Activated CD4-positive, alpha-beta T cell treated with anti-CD3 and anti-CD28 coated beads for 36 hours (primary cell): ENCODE results near the gene PHF19. TPM values are rescaled to one million over a fixed set of nuclear protein-coding genes. Genes with fewer than 3 reads are reported as not detected.
A peak's percentile ranks its signal among the peaks of the same experiment; 100 is the strongest.

Experiments used
- ATAC-seq: fragments of 200-7000 bp; cut with Tn5 transposase; one replicate; pipeline ENCODE4 v1.10.0; 2021; ENCODE audit warnings: mild to moderate bottlenecking, moderate library complexity
- CTCF ChIA-PET: fragments of 350-600 bp; sonication (Branson Sonifier 250); formaldehyde crosslinking; loops from one replicate; lab custom pipeline; 2021; ENCODE audit warnings: antibody characterized with exemption; lab: Charles Lee
- POLR2A ChIA-PET: fragments of 350-600 bp; sonication (Branson Sonifier 250); formaldehyde crosslinking; loops from one replicate; lab custom pipeline; 2021; ENCODE audit warnings: antibody characterized with exemption, inconsistent platforms; lab: Charles Lee
- DNase-seq: peaks from one replicate; pipeline ENCODE4 v3.0.0-alpha.2; 2020
- H3K27ac Mint-ChIP-seq: one replicate; pipeline ENCODE4 v1.8.0; 2021; ENCODE audit warnings: mixed read lengths
- H3K27me3 Mint-ChIP-seq: one replicate; pipeline ENCODE4 v1.8.0; 2021; ENCODE audit warnings: mixed read lengths
- H3K36me3 Mint-ChIP-seq: one replicate; pipeline ENCODE4 v1.8.0; 2021; ENCODE audit warnings: low read depth, mixed read lengths
- H3K4me1 Mint-ChIP-seq: one replicate; pipeline ENCODE4 v1.8.0; 2021; ENCODE audit warnings: mixed read lengths
- H3K4me3 Mint-ChIP-seq: one replicate; pipeline ENCODE4 v1.8.0; 2021; ENCODE audit warnings: mild to moderate bottlenecking, moderate library complexity, mixed read lengths
- H3K9me3 Mint-ChIP-seq: one replicate; pipeline ENCODE4 v1.8.0; 2021; ENCODE audit warnings: low read depth, mixed read lengths
- intact Hi-C, 2 experiments: fragments of 100-400 bp; cut with DNase I in 1 of 2; cut with micrococcal nuclease in 1 of 2; formaldehyde crosslinking; loops; one replicate each; pipeline versions ENCODE4 v1.14.2 to v1.15.1; 2022 to 2024; cut with DNase I, micrococcal nuclease
- total RNA-seq, 2 experiments: library from RNA; stranded (reverse); gene quantifications; one replicate each; pipeline ENCODE4 v1.2.3, GENCODE V29; 2021

The PHF19 gene
- total RNA-seq, 2 experiments from 2014 or later = 168 to 169 TPM

DNA sequence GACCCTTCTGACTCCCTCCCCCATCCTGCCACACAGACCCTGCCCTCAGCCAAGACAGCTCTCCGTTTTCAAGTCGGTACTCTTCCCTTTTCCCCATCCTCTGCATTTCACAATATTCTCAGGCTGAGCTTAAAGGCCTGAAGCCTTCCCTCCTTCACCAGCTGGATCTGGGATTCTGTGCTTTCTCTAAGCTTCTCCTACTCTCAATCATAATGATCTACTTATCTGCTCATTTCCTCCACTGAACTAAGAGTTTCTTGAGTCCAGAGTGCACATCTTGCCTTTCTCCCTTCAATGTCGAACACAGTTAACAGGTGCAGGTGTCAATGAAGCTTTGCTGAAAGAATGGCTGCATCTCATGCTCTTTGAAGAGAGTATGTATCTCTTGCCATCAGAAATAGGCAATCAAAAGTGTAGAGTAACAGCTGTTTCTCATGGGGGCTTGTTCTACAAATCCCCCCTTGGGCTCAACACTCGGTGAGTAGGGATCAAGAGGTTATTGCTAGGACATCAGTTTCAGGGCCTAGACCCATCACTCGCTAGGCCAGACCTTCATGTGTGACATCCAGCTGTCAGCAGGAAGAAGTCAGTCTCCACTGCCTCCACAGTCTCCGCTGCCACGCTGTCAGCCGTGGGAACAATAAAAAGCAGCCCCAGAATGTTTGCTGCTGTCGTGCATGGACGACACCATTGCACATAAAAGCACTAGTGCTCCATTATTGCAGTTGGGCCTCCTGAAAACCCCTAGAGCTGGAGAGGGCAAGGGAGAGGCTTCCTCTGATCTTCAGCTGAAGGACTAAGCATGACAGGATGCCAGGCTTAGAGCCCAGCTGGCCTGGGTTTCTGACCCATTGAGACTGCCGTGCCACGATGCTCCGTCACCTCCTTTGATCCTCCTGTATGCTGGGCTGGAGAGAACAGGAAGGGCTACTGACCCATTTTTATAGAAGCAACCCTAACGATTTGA lies 25.9 kb upstream of the PHF19 start:
- intact Hi-C loops = no loop called here
- POLR2A ChIA-PET = interaction anchor here (0.8 to 2.6 kb wide), 8 partner anchors 13 to 219 kb away, joined by 3 to 13 read pairs (median 4); partner anchors contain the start of gene TRAF1
- Mint-ChIP-seq H3K9me3 (no peaks in the 10 kb centered on the region), H3K36me3 (peaks cover 80% of the 10 kb centered on the region), H3K27me3 (no peaks in the 10 kb centered on the region), H3K4me3 (peak overlapping the region; percentile 1), H3K27ac (peak overlapping the region; percentile 86), H3K4me1 (peaks cover 91% of the 10 kb centered on the region)
- peak; percentile 49 for DNase-seq
- CTCF ChIA-PET = interaction anchor here (0.7 to 1.7 kb wide), 7 partner anchors 10 to 54 kb away, joined by 3 to 4 read pairs (median 3); no protein-coding TSS in a partner anchor
- ATAC-seq = peak; percentile 3

DNA sequence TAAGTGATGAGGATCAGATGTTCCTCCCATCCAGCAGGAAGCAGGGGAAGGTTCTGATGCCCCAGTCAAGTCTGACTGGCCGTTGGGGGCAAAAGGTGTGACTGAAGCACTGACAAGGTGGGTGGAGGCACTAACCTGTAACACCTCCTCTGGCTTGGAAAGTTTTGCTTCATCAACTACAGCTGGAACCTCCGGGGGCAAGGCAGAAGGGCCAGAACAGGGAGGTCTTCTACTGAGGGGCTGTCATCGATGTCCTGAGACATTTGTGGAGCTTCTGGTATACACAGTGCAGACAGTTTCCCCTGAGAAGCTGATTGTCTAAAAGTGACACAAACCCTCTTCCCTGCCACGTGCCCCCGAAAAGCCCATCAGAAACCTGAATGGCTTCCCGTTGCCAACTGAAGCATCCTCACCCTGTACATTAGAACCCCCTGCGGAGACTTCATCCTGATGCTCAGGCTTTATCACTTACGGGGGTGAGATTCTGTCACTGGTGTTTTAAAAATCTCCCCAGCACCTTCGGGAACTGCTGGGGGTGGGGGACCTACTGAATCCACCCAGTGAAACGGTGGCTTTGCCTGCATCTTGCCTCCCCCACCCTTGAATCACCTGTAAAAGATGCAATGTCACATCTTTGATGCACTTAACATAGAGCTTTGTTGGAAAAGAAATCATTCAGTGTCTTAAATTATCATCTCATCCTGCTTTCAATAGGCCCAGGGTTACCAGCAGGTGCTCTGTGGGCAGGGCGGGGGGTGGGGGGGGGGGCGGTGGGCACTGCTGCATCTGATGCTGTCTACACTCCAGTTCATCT lies 25.0 kb upstream of the PHF19 start:
- DNase-seq = peak; percentile 51
- peaks cover 73% of the 10 kb centered on the region for H3K36me3 Mint-ChIP-seq
- no peak for ATAC-seq
- peak overlapping the region; percentile 83 for H3K27ac Mint-ChIP-seq
- ChIA-PET CTCF (interaction anchor here (0.6 to 1.7 kb wide), 6 partner anchors 14 to 221 kb away, joined by 3 to 4 read pairs (median 3); no protein-coding TSS in a partner anchor), POLR2A (interaction anchor here (0.8 to 1.5 kb wide), 4 partner anchors 14 to 170 kb away, joined by 3 to 5 read pairs (median 4); no protein-coding TSS in a partner anchor)
- no peaks in the 10 kb centered on the region for H3K27me3 Mint-ChIP-seq
- no peaks in the 10 kb centered on the region for H3K9me3 Mint-ChIP-seq
- H3K4me3 Mint-ChIP-seq = no peak overlapping the region
- peaks cover 89% of the 10 kb centered on the region for H3K4me1 Mint-ChIP-seq
- intact Hi-C loops = no loop called here

DNA sequence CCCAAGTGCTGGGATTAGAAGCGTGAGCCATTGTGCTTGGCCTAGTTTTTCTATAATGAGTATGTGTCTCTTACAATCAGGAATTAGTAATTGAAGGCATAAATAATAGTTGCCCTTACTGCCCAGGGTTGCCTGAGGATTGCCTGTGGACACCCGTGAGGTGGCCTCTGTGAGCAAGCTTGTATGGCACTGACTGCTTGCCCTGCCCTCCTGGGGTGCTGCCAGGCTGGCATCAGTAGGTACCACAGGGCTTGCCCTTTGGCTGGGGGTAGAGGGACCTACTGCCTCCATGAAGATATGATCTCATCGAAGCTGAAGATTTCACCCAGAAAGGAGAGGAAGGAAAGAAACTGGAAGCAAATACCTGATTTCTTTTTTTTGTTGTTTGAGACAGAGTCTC lies 23.8 kb upstream of the PHF19 start:
- peaks cover 86% of the 10 kb centered on the region for H3K4me1 Mint-ChIP-seq
- intact Hi-C loops = no loop called here
- DNase-seq = no peak
- peak overlapping the region; percentile 91 for H3K27ac Mint-ChIP-seq
- H3K27me3 Mint-ChIP-seq = no peaks in the 10 kb centered on the region
- ChIA-PET POLR2A (interaction anchor here (1.4 kb wide), 1 partner anchor 43 kb away, joined by 3 read pairs; no protein-coding TSS in a partner anchor), CTCF (interaction anchor here (0.6 to 1.7 kb wide), 4 partner anchors 15 to 23 kb away, joined by 3 read pairs; no protein-coding TSS in a partner anchor)
- H3K36me3 Mint-ChIP-seq = peaks cover 66% of the 10 kb centered on the region
- ATAC-seq = no peak
- H3K4me3 Mint-ChIP-seq = peak overlapping the region; percentile 8
- H3K9me3 Mint-ChIP-seq = no peaks in the 10 kb centered on the region

DNA sequence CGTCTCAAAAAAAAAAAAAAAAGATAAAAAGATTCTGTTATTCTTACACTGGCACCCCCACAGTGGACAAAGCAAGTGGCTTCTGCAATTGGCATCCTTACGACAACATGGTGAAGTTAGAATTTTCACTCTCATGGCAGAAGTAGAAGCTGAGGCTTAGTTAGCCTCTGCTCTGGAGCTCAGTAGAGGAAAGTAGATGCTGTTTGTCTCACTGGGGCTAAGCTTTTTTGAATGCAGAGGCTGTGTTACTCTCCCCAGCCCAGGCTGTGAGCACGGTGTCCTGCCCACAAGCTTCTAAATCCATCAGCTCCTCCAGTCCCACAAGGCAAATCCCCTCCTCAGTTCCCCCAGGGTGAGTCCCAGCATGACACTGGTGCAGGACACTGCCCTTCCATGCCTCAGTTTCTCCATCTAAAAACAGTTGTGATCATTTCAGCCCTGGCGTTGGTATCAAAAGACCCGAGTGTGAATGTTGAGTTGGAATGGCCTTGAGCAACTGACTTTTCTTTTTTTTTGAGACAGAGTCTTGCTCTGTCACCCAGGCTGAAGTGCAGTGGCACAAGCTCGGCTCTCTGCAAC lies 22.6 kb upstream of the PHF19 start:
- intact Hi-C loops = no loop called here
- peak overlapping the region; percentile 91 for H3K27ac Mint-ChIP-seq
- peak; percentile 36 for DNase-seq
- ChIA-PET CTCF (interaction anchor here (1.1 kb wide), 1 partner anchor 143 kb away, joined by 3 read pairs; no protein-coding TSS in a partner anchor), POLR2A (interaction anchor here (0.6 to 1.4 kb wide), 5 partner anchors 10 to 121 kb away, joined by 3 to 5 read pairs (median 3); no protein-coding TSS in a partner anchor)
- peaks cover 54% of the 10 kb centered on the region for H3K36me3 Mint-ChIP-seq
- peaks cover 84% of the 10 kb centered on the region for H3K4me1 Mint-ChIP-seq
- no peaks in the 10 kb centered on the region for H3K27me3 Mint-ChIP-seq
- no peaks in the 10 kb centered on the region for H3K9me3 Mint-ChIP-seq
- no peak for ATAC-seq
- peak overlapping the region; percentile 21 for H3K4me3 Mint-ChIP-seq

DNA sequence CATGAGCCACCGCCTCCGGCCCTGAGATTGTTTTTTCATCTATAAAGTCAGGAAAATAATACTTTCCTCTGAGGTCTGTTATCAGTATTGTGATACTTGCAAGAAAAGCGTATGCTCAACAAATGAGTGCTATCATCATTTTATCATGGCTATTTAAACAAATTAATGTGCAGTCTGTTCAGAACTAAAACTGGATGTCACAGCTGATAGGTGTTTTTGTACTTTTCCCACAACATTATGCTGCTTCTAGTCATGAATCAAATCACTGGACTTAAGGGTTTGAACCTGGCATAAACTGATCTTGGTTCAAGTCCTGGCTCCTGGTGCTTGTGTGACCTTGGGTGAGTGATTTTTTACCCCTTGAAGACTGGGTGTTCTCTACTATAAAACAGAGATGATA lies 21.4 kb upstream of the PHF19 start:
- Mint-ChIP-seq H3K4me1 (peaks cover 81% of the 10 kb centered on the region), H3K27ac (peak overlapping the region; percentile 85), H3K9me3 (peaks cover under 1% of the 10 kb centered on the region), H3K27me3 (no peaks in the 10 kb centered on the region), H3K36me3 (peaks cover 48% of the 10 kb centered on the region), H3K4me3 (peak overlapping the region; percentile 10)
- DNase-seq = no peak
- POLR2A ChIA-PET = interaction anchor here (0.7 to 1.5 kb wide), 2 partner anchors 33 to 161 kb away, joined by 3 to 5 read pairs; no protein-coding TSS in a partner anchor
- no peak for ATAC-seq
- intact Hi-C loops = no loop called here
- CTCF ChIA-PET = interaction anchor here (1.7 kb wide), 1 partner anchor 29 kb away, joined by 8 read pairs; no protein-coding TSS in a partner anchor

DNA sequence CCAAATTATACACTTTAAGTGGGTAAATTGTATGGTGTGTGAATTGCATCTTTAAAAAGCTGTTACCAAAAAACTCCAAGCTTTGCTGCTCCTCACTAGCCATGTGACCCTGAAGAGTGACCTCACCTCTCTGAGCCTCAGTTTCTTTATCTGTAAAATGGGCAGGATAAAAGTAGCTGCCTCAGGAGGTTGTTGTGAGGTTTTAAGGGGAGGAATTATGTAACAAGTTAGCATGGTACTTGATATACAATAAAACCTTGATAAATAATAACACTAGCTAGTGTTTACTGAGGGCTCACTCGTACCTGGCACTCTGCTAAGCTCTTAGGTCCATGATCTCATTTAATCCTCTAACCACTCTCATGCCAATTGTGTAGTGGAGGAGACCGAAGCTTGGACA lies 19.0 kb upstream of the PHF19 start:
- no peak for ATAC-seq
- peaks cover 84% of the 10 kb centered on the region for H3K4me1 Mint-ChIP-seq
- no peak for DNase-seq
- H3K4me3 Mint-ChIP-seq = no peak overlapping the region
- POLR2A ChIA-PET = interaction anchor here (0.8 to 3.4 kb wide), 5 partner anchors 12 to 139 kb away, joined by 3 to 13 read pairs (median 7); no protein-coding TSS in a partner anchor
- intact Hi-C loops = no loop called here
- CTCF ChIA-PET = interaction anchor here (0.6 to 1.8 kb wide), 4 partner anchors 11 to 140 kb away, joined by 3 to 9 read pairs (median 4); no protein-coding TSS in a partner anchor
- peaks cover 2% of the 10 kb centered on the region for H3K9me3 Mint-ChIP-seq
- no peaks in the 10 kb centered on the region for H3K27me3 Mint-ChIP-seq
- peaks cover 32% of the 10 kb centered on the region for H3K36me3 Mint-ChIP-seq
- H3K27ac Mint-ChIP-seq = peak overlapping the region; percentile 48

DNA sequence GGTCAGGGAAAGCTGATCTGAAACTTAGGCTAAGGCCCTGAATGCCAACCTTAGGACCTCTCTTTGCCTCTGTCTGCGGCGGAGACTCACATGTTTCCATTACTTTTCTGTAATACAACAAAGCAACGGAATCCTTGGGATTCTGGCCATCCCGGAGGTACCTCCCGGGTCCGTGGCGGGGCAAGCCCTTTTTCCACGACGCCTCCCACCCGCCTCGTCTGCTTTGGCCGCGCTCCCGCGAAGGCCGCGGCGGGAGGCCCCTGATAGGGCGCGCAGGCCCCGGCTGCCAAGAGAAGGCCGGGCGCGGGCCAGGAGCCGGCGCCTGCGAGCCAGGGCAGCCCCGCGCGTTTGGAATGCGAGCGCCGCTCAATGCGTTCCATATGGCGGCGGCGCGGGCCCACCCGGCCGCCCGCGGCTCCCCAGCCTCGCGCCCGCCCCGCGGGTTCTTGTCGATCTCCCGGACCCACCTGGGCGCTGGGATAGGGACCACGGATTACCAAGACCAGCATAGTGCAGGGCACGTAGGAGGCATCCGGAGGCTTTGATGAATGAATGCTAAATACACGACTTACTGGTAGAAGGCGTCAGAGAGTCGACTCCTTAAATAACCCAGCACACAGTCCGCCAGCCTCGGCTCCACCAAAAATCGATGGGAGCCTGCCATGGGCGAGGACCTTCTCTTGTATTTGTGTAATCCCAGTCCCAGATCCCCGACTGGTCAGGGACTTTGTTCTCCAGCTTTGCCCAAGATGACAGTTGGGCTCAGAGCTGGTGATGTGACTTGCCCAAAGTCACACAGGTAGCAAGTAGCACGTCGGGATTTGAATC lies 17.5 kb upstream of the PHF19 start:
- Mint-ChIP-seq H3K27me3 (no peaks in the 10 kb centered on the region), H3K9me3 (peaks cover 2% of the 10 kb centered on the region), H3K4me1 (peaks cover 86% of the 10 kb centered on the region), H3K27ac (peak overlapping the region; percentile 100), H3K4me3 (no peak overlapping the region), H3K36me3 (peaks cover 22% of the 10 kb centered on the region)
- DNase-seq (no peak), ATAC-seq (no peak)
- intact Hi-C loops = no loop called here
- POLR2A ChIA-PET = interaction anchor here (0.6 to 3.4 kb wide), 9 partner anchors 11 to 35 kb away, joined by 3 to 13 read pairs (median 4); no protein-coding TSS in a partner anchor
- CTCF ChIA-PET = interaction anchor here (0.6 to 1.6 kb wide), 6 partner anchors 11 to 39 kb away, joined by 3 to 4 read pairs (median 4); no protein-coding TSS in a partner anchor

DNA sequence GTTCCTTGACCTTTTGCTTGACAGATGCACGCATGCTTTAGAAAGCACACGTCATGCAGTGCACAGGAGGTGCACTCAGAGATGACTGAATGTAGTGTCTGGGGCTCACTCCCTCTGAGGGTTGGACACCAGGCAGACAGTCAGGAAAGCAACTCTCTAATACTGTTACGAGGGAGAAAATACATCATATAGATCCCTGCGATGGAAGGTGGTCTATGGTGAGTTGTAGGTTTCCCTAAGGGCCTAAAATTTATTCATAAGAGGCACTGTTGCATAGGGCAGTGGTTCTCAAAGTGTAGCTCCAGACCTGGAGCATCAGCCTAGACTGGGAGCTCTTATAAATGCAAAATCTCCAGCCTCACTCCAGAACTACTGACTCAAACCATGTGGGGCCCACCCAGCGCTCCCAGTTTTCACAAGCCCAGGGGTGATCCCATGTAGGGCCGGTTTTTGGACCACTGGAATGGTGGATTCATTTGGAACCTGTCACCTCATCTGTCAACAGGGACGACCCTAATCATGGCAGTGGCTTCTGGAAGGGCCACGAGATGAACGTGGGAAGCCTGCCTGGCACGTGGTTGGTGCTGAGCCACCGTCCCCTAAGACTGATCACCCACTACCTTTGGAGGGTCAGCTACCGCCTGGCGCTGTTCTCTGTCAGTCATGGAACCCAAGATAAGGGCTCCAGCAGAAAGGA lies 16.8 kb upstream of the PHF19 start:
- DNase-seq = peak; percentile 52
- Mint-ChIP-seq H3K36me3 (peaks cover 25% of the 10 kb centered on the region), H3K27ac (peak overlapping the region; percentile 100), H3K4me1 (peaks cover 90% of the 10 kb centered on the region), H3K9me3 (peaks cover 2% of the 10 kb centered on the region), H3K4me3 (peak overlapping the region; percentile 67), H3K27me3 (no peaks in the 10 kb centered on the region)
- intact Hi-C loops = loop anchor here in 1 of 2 experiments (2.0 kb wide), 3 partner anchors 17 to 49 kb away; partner anchors contain the start of gene TRAF1
- ChIA-PET POLR2A (interaction anchor here (0.6 to 2.1 kb wide), 6 partner anchors 18 to 51 kb away, joined by 3 to 9 read pairs (median 4); partner anchors contain the start of gene PSMD5), CTCF (interaction anchor here (1.0 to 1.6 kb wide), 3 partner anchors 10 to 32 kb away, joined by 3 to 4 read pairs (median 3); no protein-coding TSS in a partner anchor)
- peak; percentile 13 for ATAC-seq
